Iris pigment epithelial cell (primary cell): ENCODE measurements around the gene CCDC89.

Experiments
- DNase-seq: peaks from one replicate; pipeline ENCODE4 v3.0.0-alpha.2; 2011; ENCODE audit warnings: low read depth

CCDC89 gene

GRCh38 chr11:85652786-85653447 lies 33.1 kb downstream of the CCDC89 start:
- no peak for DNase-seq

- DNase-seq, result no peak
Measured at GRCh38 chr11:85651118-85651517, 34.9 kb downstream of the CCDC89 start.

- DNase-seq, result peak; percentile 86
Measured at GRCh38 chr11:85647604-85648299, 38.2 kb downstream of the CCDC89 start, which contains the start of gene TMEM126A. TMEM126A (plus strand) TSS chr11:85647967; CDS start chr11:85650256, 2,289 bp downstream.

- DNase-seq, result no peak
Measured at GRCh38 chr11:85647078-85647477, 38.9 kb downstream of the CCDC89 start.

GRCh38 chr11:85643191-85643614 lies 42.8 kb downstream of the CCDC89 start:
- peak; percentile 11 for DNase-seq

- no peak for DNase-seq
Measured at GRCh38 chr11:85634747-85635146, 51.2 kb downstream of the CCDC89 start.
